IPS DF 6.9 (cell line): ENCODE data around the gene DDX11.
"Not testable (repeated sequence)": the region's sequence is repeated elsewhere in the genome, so short reads cannot be mapped to it uniquely, and the experiment has no call there.

ENCODE experiments used
- DNase-seq: peaks from one replicate; pipeline ENCODE4 v3.0.0-alpha.2; 2013; ENCODE audit warnings: low read depth, low spot score
- H3K27ac ChIP-seq: one replicate; pipeline ENCODE4 v1.5.1; 2013; ENCODE audit warnings: low read length, control low read depth
- H3K27me3 ChIP-seq: 2 replicates; pipeline ENCODE4 v1.6.1; 2013; ENCODE audit warnings: mild to moderate bottlenecking, low read length; ENCODE audit not compliant: control insufficient read depth, insufficient read depth
- H3K36me3 ChIP-seq: 2 replicates; pipeline ENCODE4 v1.6.1; 2013; ENCODE audit warnings: low read length; ENCODE audit not compliant: control insufficient read depth, insufficient read depth
- H3K4me1 ChIP-seq: 2 replicates; pipeline ENCODE4 v1.6.1; 2013; ENCODE audit warnings: low read length; ENCODE audit not compliant: control insufficient read depth, insufficient read depth
- H3K4me3 ChIP-seq: 2 replicates; pipeline ENCODE4 v1.5.1; 2013; ENCODE audit warnings: mild to moderate bottlenecking, low read length
- H3K9me3 ChIP-seq: 2 replicates; pipeline ENCODE4 v1.6.1; 2013; ENCODE audit warnings: low read length, inconsistent platforms; ENCODE audit not compliant: control insufficient read depth, insufficient read depth
- WGBS: extraction: QIAGEN DNeasy Blood & Tissue Kit; methylation state at CpG from one replicate; pipeline ENCODE4 v1.1.7; 2013; ENCODE audit warnings: mixed read lengths, missing lambda C conversion rate; ENCODE audit not compliant: insufficient read length, insufficient coverage; 5-methylcytosine and 5-hydroxymethylcytosine counted together

Gene DDX11

DNA sequence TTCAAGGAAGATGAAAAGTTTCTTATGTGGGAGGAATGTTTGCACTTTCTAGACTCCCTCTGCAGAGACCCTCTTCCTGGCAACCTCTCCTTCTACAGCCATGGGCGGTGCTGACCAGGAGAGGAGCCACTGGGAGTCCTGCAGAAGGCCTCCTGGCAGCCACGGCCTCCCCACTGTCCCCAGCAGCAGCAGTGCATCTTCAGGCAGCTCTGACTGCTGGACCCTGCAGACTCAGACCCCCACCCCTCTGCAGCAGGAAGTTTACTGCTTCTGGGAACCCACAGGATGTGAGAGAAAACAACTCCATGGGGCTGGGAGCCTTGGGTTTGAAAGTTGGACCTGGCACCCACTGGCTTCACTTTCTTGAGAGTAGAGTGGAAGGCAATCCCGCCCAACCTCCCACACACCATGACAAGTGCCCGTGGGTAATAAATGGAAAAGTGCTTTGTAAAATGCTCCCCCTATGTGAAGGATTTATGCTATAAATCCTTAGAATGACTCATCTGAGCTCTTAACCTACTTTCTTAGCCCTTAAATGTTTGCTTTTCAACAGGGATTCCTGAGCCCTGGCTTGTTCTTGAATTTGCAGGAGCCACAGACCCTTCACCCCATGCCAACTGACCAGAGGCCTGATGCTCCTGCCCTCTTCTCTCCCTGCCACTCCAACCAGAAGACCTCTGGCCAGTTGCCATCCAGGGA lies 37.5 kb upstream of the DDX11 start:
- no peak overlapping the region for H3K27ac ChIP-seq
- WGBS, result no CpG with 5 or more reads among the region's 4 CpGs
- DNase-seq, result no peak

GRCh38 chr12:31037028-31037427 lies 36.6 kb upstream of the DDX11 start:
- H3K9me3 ChIP-seq, result no peaks in the 10 kb centered on the region
- H3K4me3 ChIP-seq, result no peak overlapping the region
- no peaks in the 10 kb centered on the region for H3K36me3 ChIP-seq
- H3K27ac ChIP-seq, result no peak overlapping the region
- DNase-seq, result no peak
- no CpG with 5 or more reads among the region's 1 CpG for WGBS
- H3K4me1 ChIP-seq, result no peaks in the 10 kb centered on the region
- H3K27me3 ChIP-seq, result no peaks in the 10 kb centered on the region

More for the DNA sequence above, 37.5 kb upstream of the DDX11 start:
- Histone ChIP-seq H3K9me3 (no peaks in the 10 kb centered on the region), H3K36me3 (no peaks in the 10 kb centered on the region), H3K4me3 (no peak overlapping the region), H3K4me1 (no peaks in the 10 kb centered on the region), H3K27me3 (no peaks in the 10 kb centered on the region)

DNA sequence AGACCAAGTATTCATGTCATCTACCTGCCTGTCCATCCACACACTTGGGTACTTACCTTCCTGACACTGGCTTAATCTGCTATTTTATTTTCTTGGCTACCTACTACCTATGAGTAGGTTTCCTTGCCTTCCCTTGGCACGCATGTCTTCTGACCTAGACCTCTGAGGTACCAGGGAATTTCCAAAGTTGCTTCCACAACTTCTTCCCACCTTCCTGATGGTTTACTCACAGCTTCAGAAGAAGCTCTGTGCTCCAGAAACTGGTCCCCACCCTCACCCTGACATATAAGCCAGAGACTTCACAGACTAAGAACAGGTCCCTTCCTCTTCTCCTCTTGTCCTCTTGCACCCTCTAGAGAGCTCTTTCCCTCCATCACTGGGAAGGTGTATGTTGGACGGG lies 35.7 kb upstream of the DDX11 start:
- Histone ChIP-seq H3K27me3 (no peaks in the 10 kb centered on the region), H3K4me3 (no peak overlapping the region), H3K9me3 (no peaks in the 10 kb centered on the region; the same call in 1 of the 2 replicates), H3K36me3 (no peaks in the 10 kb centered on the region), H3K4me1 (no peaks in the 10 kb centered on the region), H3K27ac (no peak overlapping the region)
- no CpG with 5 or more reads among the region's 2 CpGs for WGBS
- DNase-seq, result no peak

- Histone ChIP-seq H3K4me3 (no peak overlapping the region), H3K36me3 (no peaks in the 10 kb centered on the region), H3K4me1 (no peaks in the 10 kb centered on the region), H3K27ac (no peak overlapping the region), H3K9me3 (no peaks in the 10 kb centered on the region; the same call in 1 of the 2 replicates), H3K27me3 (no peaks in the 10 kb centered on the region)
- no peak for DNase-seq
- WGBS, result no CpG with 5 or more reads among the region's 8 CpGs
These were observed 32.6 kb upstream of the DDX11 start for GRCh38 chr12:31041033-31041564.

DNA sequence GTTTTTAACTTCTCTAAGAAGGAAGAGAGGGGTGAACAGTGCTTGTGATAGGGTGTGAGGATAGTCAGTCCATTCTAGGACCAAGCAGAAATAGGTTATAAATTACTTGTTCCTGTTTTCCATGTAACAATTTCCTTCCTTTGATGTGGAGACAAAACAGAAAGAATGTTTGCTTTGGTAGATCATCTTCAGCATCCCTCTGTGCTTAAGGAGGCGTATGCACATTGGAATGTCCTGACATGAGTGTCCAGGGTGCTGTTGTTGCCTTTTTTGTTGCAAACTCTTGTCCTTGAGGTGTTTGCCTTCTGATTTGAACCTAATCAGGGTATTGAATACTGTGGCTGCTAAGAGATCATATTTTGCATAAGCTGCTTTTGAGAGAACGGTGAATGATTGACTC lies 23.5 kb upstream of the DDX11 start:
- no CpG with 5 or more reads among the region's 2 CpGs for WGBS
- H3K4me1 ChIP-seq, H3K9me3 ChIP-seq, H3K27ac ChIP-seq, DNase-seq, H3K27me3 ChIP-seq, H3K4me3 ChIP-seq, H3K36me3 ChIP-seq: not testable (repeated sequence)

DNA sequence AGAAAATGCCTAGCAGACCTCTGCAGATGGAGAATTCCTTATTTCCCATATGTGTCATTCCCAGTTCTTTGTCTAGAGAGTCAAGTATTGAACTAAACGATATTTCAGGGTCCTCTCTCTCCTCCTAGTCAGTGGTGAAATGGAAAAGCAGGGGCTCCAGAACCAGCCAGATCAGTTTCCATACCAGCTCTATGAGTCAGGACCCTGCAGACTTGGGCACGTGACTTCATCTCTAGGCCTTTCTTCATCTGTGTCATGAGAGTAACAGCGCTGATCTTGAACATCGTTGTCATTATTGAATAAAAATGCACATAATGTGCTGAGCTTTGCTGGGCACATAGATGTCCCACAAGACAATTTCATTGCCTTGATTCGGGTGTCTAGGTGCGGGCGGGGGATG lies 23.1 kb upstream of the DDX11 start:
- WGBS, result no CpG with 5 or more reads among the region's 7 CpGs
- H3K4me3 ChIP-seq, H3K9me3 ChIP-seq, H3K4me1 ChIP-seq, H3K36me3 ChIP-seq, H3K27ac ChIP-seq, H3K27me3 ChIP-seq, DNase-seq: not testable (repeated sequence)

DNA sequence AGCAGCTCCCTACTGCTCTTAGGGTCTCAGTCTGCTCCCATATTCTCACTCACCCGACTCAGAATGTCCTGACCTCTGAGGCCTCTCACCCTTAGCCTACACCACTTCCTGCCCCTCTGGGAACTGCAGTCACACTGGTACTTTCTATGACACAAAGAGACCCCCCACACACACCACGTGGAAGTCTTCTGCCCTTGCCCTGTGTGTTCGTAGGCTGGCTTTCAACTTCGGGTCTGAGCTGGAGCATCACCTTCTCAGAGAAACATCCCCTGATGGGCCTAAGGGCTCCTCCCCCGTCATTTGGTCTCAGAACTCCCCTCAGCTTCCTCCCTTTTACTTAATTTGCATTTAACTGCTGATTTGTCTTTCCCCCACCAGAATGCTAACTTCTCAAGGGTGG lies 22.0 kb upstream of the DDX11 start:
- not testable (repeated sequence) for H3K4me3 ChIP-seq, H3K36me3 ChIP-seq, H3K9me3 ChIP-seq, H3K4me1 ChIP-seq, H3K27me3 ChIP-seq, DNase-seq, H3K27ac ChIP-seq
- WGBS, result no CpG with 5 or more reads among the region's 5 CpGs

- not testable (repeated sequence) for H3K36me3 ChIP-seq, H3K4me3 ChIP-seq, H3K27me3 ChIP-seq, H3K9me3 ChIP-seq, DNase-seq, H3K4me1 ChIP-seq, H3K27ac ChIP-seq
- WGBS, result no CpG with 5 or more reads among the region's 1 CpG
These were observed 21.5 kb upstream of the DDX11 start for GRCh38 chr12:31052121-31052520.

GRCh38 chr12:31052666-31053439 lies 20.8 kb upstream of the DDX11 start:
- not testable (repeated sequence) for DNase-seq, H3K27me3 ChIP-seq, H3K4me1 ChIP-seq, H3K36me3 ChIP-seq, H3K9me3 ChIP-seq, H3K4me3 ChIP-seq, H3K27ac ChIP-seq
- no CpG with 5 or more reads among the region's 7 CpGs for WGBS

DNA sequence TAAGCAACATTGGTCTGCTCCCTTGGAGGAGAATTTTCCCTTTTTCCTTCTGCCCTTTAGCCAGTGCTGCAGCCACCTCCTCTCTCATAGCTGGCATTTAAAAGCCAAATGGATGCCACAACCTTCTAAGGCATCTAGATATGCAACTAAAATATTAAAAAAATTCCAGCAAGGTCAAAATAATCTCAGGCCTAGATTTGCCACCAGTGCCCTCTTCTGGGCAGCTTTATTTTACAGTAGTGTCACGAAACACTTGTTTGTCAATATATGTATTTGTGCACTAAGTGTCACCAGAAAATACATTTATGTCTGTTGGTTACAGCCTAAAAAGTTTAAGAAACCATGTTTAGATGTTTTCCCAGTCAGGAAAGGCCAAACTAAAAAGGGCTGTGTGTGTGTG lies 19.7 kb upstream of the DDX11 start:
- not testable (repeated sequence) for H3K36me3 ChIP-seq, H3K27me3 ChIP-seq, H3K4me3 ChIP-seq, DNase-seq, H3K4me1 ChIP-seq, H3K27ac ChIP-seq, H3K9me3 ChIP-seq
- WGBS, result no CpG with 5 or more reads among the region's 1 CpG
